HTR-8/SVneo (cell line): Measurements from ENCODE around the gene SALL4.
"Not testable (repeated sequence)": the region's sequence is repeated elsewhere in the genome, so short reads cannot be mapped to it uniquely, and the experiment has no call there.

ENCODE experiments used
- DNase-seq: peaks from one replicate; pipeline ENCODE4 v3.0.0; 2011; ENCODE audit warnings: low spot score, mixed read lengths; ENCODE audit not compliant: insufficient read length
- FAIRE-seq: peaks from 2 replicates; lab custom pipeline; 2011; peaks lifted over from hg19 to GRCh38; lab: Jason Lieb, UNC

SALL4 gene

GRCh38 chr20:51740308-51740707, 62.0 kb downstream of the SALL4 start:
- FAIRE-seq, DNase-seq: not testable (repeated sequence)

GRCh38 chr20:51739722-51740249, 62.5 kb downstream of the SALL4 start:
- DNase-seq (no peak), FAIRE-seq (no peak)

GRCh38 chr20:51738877-51739447, 63.4 kb downstream of the SALL4 start:
- no peak for DNase-seq
- FAIRE-seq, result peak; percentile 59

- not testable (repeated sequence) for FAIRE-seq, DNase-seq
These were observed 64.1 kb downstream of the SALL4 start for GRCh38 chr20:51738261-51738660.

GRCh38 chr20:51736947-51737346, 65.4 kb downstream of the SALL4 start:
- DNase-seq (no peak), FAIRE-seq (peak; percentile 80)

- DNase-seq (no peak), FAIRE-seq (peak; percentile 92)
These were observed 66.4 kb downstream of the SALL4 start for GRCh38 chr20:51735728-51736600.

- FAIRE-seq (peak; percentile 92), DNase-seq (no peak)
These were observed 67.2 kb downstream of the SALL4 start for GRCh38 chr20:51734876-51735720.

GRCh38 chr20:51733070-51733469, 69.3 kb downstream of the SALL4 start:
- no peak for FAIRE-seq
- DNase-seq, result no peak
